NCI-H460 (cell line): ENCODE measurements around the gene TAOK3. TPM values are rescaled to one million over a fixed set of nuclear protein-coding genes. Genes with fewer than 3 reads are reported as not detected.

ENCODE experiments used
- DNase-seq: peaks from one replicate; pipeline ENCODE4 v3.0.0-alpha.2; 2016; ENCODE audit warnings: low read depth; ENCODE audit errors: extremely low read depth
- total RNA-seq: library from RNA; depleted of rRNA; stranded (reverse); fragments of >200 nt; shearing (Covaris generic); gene quantifications from 2 replicates; pipeline ENCODE4 v1.2.3, GENCODE V29; 2014; rRNA removed

Gene TAOK3
- total RNA-seq, 1 experiment from 2014 or later, result 23.6 TPM

DNA sequence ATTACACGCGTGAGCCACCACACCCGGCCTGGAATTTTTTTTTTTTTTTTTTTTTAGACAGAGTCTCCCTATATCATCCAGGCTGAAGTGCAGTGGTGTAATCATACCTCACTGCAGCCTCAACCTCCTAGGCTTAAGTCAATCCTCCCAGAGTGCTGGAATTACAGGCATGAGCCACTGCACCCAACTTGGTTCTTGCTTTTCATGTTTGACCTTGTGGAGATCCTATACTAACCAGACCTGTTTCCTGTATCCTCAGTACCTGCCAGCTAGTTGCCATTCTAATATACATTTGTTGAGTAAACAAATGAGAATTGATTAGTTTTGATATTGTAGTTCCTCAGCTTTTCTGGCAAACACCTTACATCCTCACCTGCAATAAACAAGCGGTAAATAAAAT lies 265.7 kb downstream of the TAOK3 start:
- no peak for DNase-seq

DNA sequence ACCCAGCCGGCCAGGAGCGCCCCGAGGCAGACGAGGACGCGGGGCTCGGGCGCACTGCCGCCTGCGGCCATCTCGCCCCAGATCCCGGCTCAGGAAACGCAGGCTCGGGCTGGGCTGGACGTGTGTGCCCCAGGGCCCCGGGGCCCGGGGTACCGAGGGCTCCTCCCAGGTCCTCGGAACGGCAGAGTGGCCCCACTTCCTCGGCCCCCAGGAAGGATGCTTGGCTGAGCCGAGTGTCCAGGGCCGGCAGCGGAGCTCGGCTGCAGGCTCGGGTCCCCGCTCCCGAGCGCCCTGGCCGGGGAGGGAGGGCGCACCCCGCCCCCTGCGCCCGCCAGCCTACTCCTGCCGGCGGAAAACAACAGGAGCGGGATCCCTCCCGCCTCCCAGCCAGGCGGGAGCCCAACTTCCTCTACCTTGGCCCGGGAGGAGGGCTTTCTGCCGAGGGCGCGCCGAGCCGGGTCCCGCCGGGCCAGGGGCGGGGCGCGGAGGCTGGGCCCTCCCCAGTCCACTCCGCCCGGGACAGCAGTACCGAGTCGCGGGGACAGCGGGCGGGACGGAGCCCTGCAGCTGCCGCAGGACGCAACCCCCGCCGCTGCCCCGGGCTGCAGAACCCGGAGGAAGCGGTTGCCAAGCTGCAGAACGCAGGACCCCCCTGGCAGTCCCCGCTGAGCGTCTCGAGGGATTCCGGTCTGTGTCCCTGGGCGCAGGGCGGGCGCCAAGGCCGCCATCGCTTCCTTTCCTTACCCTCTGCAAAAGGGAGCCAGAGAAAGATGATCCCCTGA lies 268.9 kb downstream of the TAOK3 start, which contains the start of gene VSIG10:
Gene VSIG10, minus strand, starts transcription at position 411 of the 782 bp plus-strand sequence. Its CDS starts 340 bp downstream, at position 71.
- peak; percentile 41 for DNase-seq

DNA sequence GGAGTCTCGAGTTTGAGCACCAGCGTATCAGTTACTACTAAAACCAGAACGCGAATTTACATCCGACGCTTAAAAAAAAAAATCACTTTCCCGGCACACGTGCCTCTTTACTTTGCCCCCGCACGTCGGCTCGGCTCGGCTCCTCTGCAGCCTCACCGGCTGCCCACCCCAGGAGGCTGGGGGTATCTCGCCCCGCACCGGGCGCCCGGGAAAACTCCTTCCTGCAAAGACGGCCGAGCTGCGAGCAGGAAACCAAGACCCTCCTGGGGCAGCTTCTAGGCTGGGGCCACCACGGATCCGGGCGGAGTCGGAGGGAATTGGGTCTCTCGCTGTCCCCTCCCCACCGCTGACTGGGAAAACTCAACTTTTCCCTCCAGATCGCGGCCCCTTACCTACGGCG lies 269.5 kb downstream of the TAOK3 start:
- no peak for DNase-seq

DNA sequence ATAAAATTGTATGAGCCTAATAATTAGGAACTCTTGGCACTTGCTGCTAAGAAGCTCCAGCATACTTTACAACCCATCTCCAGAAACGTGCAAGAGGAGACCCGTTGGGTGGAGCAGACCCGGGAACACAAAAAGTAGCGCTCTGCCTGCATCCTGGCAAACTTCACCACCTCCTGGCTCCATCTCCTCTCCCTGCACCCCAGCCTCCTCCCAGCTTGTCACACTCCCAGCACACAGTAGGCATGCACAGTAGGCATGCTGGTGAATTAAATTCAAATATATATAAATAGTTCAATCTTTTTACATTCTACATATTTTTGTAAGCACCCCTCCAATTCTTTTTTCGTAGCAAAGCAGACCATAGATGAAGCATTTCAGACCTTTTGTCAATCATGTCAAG lies 270.1 kb downstream of the TAOK3 start:
- DNase-seq, result no peak

DNA sequence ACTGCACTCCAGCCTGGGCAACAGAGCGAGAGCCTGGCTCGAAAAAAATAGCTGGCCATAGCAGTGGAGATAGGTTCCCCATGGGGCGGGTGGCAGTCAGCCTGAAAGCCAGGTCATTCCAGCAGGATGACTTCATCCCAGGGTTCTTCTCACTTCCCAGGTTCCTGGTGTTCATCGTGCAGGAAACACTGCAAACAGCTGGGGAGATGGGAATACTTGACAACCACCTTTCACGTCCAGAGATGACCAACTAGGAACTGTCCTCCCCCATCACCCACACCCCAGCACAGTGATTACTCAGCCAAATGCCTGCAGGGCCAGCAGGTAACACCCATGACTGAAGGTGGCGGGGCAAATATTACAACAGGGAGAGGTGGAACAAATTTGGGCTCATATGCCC lies 270.6 kb downstream of the TAOK3 start:
- no peak for DNase-seq

DNA sequence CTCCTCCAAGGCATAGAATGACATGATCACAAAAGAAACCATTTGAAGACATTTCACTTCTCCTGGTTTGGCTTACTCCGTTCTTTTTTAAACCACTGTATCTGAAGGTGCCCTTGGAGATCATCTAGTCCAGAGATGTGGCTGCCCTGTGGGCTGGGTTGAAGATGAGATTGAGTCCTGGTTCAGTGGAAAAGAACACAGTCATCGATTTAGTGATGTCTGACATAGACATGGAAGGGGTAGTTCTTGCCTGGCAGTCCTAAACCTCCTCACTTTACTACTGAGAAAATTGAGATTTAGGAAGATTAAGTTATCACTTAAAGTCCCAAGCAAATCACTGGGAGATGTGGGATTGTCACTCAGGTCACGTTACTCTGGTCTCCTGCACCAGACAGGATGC lies 271.7 kb downstream of the TAOK3 start:
- no peak for DNase-seq

Other genes starting within 250 kb of the TAOK3 start
- gene PEBP1, start 236.8 kb downstream of the TAOK3 start, total RNA-seq, result 86.0 and 89.5 TPM in 2 replicates
- gene SUDS3, start 3.6 kb upstream of the TAOK3 start, total RNA-seq, result 42.3 and 45.8 TPM in 2 replicates